HG02870 (cell line): ENCODE data around the gene SCNN1B.
"Not testable (repeated sequence)": the region's sequence is repeated elsewhere in the genome, so short reads cannot be mapped to it uniquely, and the experiment has no call there.

ENCODE experiments used
- ATAC-seq: cut with Tn5 transposase; IDR thresholded peaks from one replicate; pipeline ENCODE4 v1.9.1; 2021; ENCODE audit warnings: mild to moderate bottlenecking, moderate library complexity; ENCODE audit not compliant: unreplicated experiment

SCNN1B gene

DNA sequence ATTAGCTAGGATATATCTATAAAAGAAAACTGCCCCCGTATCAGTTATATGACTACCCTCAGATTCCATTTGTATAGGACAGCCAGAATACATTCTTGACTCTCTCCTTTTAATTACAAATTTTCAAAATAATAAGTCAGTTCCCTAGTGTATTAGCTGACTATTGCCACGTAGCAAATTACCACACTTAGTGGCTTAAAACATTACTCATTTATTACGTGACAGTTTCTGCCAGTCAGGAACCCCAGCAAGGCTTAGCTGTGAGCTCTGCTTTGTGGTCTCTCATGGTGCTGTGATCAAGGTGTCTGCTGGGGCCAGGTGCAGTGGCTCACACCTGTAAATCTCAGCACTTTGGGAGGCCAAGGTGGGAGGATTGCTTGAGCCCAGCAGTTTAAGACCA, 13.9 kb upstream of the SCNN1B start:
- ATAC-seq: no peak

- no peak for ATAC-seq
Observed at GRCh38 chr16:23288726-23289512, 13.2 kb upstream of the SCNN1B start.

DNA sequence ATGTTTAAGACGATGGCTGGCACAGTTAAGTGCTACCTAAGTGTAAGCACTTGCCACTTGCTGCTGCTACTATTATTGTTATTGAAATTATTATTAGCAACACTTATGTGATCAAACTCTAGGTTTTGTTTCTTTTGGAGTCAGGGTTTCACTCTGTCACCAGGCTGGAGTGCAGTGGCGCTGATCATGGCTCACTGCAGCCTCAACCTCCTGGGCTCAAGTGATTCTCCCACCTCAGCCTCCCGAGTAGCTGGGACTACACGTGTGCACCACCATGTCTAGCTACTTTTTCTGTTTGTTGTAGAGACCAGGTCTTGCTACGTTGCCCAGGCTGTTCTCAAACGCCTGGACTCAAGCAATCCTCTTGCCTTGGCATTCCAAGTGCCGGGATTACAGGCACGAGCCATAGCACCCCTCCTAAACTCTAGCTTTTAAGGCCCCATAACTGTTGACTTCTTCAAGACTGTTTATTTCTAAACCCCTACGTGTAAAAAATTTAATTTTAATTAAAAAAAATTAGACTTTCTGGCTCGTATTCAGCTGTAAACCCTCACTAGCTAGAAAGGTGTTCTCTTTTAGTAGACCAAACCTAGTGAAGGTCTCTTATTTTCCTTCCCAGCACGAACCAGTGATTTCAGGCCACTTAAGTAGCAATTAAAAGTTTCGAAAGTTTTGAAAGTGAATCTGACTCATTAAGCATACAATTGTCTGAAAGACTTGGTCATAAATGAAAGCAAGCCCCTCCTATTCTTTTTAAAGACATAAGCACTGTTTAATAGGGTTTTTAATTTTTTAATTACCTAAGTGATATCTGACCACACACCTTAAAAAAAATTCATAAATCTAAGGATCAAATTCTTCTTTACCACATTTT, 11.7 kb upstream of the SCNN1B start:
- ATAC-seq: no peak

DNA sequence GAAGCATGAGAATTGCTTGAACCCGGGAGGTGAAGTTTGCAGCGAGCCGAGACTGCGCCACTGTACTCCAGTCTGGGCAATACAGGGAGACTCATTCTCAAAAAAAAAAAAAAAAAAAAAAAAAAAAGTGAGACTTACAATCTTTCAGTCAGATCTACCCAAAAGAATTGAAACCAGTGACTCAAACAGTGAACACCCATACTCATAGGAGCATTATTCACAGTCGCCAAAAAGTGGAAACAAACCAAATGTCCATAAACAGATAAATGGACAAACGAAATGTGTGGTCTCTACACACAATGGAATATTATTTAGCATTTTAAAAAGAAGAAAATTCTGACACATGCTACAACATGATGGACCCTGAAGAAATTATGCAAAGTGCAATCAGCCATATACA, 9.1 kb upstream of the SCNN1B start:
- ATAC-seq: no peak

DNA sequence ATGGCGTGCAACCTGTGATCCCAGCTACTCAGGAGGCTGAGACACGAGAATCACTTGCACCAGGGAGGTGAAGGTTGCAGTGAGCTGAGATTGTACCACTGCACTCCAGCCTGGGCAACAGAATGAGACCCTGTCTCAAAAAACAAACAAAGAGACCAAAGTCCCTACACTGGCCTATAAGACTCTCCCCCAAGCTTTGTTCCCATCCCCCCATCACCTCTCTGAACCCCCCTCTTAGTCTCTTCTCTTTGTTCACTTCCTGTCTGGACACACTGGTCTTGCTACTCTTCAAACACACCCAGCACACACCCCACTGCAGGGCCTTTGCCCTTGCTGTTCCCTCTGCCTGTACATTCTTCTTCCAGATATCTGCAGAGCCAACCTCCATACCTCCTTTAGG, 7.8 kb upstream of the SCNN1B start:
- no peak for ATAC-seq

DNA sequence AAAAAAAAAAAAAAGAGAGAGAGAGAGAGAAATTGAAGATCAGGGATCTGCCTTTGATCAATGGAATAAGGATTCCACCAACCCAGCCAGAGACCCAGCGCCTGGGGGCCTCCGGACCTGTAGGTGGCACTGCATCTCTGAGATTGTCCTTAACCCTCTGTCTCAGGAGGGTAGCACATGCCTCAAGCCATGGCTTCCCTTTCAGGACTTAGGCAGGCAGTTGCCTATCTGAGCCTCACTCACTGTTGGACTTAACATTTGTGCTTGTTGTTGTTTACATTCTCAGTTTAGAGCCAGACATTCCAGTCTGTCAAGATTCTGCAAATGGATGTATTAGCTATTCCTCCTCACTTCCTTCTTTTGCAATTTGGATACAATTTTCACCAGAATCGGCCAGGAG, 5.1 kb upstream of the SCNN1B start:
- ATAC-seq: no peak

DNA sequence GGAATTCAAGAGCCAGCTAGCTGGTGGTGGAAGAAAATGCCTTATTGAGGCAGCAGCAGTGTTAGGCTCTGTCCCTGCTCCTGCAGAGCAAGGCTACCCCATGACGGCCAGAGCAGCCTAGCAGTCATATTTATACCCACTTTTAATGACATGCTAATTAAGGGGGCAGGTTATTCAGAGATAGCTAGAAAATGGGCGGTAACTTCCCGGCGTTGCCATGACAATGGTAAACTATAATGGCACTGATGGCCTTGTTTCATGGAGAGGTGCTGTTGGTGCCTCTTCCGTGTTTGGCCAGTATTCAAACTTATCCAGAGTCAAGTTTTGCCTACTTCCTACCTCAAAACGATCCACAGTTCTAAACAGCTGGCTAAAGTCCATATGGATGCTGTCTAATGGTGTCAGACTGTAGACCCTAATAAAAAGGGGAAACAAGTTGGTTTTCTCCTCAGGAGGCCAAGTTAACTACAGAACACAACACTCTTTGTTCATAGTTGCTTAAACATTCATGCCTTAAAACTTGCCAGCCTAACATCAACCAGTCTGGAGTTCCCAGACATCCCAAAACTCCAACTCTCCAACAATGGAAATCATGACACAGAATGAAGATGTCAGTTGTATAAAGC, 3.7 kb upstream of the SCNN1B start:
- no peak for ATAC-seq

- not testable (repeated sequence) for ATAC-seq
Observed at GRCh38 chr16:23299815-23300214, 2.3 kb upstream of the SCNN1B start.

DNA sequence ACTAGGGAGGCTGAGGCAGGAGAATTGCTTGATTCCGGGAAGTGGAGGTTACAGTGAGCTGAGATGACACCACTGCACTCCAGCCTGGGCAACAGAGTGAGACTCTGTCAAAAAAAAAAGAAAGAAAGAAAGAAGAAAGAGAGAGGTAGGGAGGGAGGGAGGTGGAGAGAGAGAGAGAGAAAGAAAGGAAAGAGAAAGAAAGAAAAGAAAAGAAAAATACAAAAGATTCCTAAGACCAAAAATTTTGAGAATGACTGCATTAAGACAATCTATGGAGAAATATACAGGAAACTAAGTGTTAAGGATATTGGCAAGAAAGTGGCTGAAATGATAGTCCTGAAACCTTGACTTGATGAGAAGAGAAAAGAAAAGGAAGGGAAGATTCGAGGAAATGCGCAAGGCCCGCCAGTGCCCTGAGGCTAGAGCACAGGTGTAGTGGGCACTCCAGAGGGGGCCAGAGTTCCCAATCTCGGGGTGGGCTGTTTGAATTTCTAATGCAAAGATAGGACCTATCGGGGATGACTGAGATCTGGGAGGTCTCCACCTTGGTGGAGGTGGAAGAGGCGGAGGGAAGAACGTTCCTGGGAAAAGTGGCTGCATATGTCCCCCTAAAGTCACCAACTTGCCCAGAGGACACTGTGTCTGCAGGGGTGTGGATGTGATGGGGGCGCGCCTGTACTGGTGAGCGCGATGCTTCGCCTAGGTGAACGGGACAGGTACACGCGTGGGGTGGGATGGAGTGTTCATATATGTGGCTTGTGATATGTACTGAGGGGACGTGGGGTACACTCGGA, 654 bp upstream of the SCNN1B start:
- ATAC-seq: no peak

GRCh38 chr16:23303685-23304084, 1.6 kb downstream of the SCNN1B start:
- ATAC-seq: no peak

- ATAC-seq: no peak
Observed at GRCh38 chr16:23304620-23305019, 2.5 kb downstream of the SCNN1B start.

DNA sequence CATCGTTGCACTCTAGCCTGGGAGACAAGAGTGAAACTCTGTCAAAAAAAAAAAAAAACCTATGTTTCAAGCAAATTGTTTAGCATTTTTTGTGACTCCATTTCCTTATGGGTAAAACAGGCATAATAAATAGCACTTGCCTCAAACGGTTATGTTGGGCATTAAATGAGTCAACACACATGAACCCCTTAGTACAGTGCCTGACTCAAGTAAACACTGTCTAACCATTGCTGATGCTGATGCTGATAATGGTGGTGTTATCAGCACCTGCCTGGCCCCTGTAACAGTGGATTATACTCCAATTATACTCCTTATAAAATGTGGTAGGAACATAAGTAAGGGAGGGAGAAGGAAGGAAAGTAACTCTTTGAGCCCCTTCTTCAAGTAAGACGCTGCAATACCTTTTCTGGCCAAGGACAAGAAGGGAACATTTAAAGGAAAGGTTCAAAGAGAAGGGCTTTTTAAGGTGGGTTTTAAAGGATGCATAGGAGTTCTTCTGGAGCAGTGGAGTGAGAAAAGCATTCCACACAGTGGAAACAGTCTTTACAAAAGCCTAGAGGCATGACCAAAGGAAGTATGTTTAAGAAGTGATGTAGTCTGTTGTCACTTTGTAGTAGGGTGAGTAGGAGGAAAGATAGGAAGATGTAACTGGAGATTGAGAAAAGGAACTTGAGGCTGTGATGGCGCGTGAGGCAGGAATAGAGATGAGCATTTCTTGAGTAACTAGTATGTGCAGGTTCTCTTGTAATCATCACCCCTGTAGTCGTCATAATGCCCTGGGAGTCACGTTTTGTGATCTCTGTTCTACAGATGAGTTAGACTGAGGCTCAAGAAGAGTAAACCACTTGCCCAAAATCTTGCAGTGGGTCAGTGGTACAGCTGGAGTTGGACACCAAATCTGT, 4.3 kb downstream of the SCNN1B start:
- no peak for ATAC-seq

GRCh38 chr16:23310217-23310616, 8.1 kb downstream of the SCNN1B start:
- ATAC-seq: no peak

DNA sequence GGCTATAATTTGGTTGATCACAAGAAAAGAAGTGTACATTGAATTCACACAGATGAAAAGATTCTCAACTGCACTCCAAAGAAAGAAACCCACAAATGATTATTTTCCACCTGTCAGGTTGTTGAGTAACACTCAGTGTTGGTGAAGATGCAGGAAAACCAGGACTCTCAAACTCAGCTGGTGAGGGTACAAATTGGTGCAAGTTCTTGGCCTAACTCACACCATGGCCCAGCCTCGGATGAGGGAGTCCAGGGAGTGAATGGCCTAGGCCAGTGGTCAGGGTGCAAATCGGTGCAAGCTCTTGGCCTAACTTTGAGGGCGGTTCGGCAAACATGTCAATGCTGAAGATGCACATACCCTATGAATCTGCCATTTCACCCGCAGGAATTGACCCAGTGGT, 8.6 kb downstream of the SCNN1B start:
- ATAC-seq: no peak

- no peak for ATAC-seq
Observed at GRCh38 chr16:23316232-23316631, 14.1 kb downstream of the SCNN1B start.

DNA sequence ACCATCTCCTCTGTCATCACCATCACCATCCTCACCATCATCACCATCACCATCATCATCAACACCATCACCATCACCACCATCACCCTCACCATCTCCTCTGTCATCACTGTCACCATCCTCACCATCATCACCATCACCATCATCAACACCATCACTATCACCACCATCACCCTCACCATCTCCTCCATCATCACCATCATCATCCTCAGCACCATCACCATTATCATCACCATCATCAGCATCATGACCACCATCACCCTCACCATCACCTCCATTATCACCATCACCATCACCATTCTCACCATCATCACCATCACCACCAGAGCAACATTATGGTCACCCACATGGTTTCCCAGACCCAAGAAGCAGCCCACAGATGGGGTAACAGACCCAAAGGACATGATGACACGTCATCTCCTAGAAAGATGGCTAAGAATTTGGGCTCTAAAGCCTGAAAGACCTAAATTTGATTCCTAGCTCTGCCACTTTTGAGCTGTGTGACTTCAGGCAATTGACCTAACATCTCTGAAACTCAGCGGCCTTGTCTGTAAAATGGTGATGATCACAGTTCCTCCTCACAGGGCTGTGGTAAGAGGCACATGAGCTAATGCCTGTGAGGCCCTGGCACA, 14.6 kb downstream of the SCNN1B start:
- no peak for ATAC-seq

- ATAC-seq: no peak
Observed at GRCh38 chr16:23317266-23317661, 15.2 kb downstream of the SCNN1B start.

DNA sequence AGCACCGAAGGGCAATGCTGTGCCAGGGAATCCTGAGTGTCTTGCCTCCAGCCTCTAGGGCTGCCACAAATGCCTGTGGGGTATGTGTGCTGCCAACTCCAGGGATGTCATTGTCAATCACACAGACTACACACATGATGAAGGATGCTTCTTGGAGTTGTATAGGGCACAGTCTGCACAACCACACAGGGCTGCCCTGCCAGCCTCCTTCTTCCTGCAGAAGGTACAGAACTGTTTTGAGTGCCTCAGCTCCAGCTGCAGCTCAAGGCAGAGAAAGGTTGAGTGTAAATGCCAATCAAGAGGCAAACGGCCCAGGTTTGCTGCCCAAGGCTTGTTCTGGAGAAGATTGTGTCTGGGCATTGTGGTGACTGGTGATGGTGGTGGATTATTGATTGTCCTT, 15.6 kb downstream of the SCNN1B start:
- ATAC-seq: no peak

GRCh38 chr16:23318639-23319038, 16.5 kb downstream of the SCNN1B start:
- ATAC-seq: no peak
